GM19395 (cell line): ENCODE data around the gene SLC1A1.

Experiments
- ATAC-seq: cut with Tn5 transposase; IDR thresholded peaks from one replicate; pipeline ENCODE4 v1.9.1; 2021; ENCODE audit warnings: mild to moderate bottlenecking, moderate library complexity; ENCODE audit not compliant: unreplicated experiment

The SLC1A1 gene

DNA sequence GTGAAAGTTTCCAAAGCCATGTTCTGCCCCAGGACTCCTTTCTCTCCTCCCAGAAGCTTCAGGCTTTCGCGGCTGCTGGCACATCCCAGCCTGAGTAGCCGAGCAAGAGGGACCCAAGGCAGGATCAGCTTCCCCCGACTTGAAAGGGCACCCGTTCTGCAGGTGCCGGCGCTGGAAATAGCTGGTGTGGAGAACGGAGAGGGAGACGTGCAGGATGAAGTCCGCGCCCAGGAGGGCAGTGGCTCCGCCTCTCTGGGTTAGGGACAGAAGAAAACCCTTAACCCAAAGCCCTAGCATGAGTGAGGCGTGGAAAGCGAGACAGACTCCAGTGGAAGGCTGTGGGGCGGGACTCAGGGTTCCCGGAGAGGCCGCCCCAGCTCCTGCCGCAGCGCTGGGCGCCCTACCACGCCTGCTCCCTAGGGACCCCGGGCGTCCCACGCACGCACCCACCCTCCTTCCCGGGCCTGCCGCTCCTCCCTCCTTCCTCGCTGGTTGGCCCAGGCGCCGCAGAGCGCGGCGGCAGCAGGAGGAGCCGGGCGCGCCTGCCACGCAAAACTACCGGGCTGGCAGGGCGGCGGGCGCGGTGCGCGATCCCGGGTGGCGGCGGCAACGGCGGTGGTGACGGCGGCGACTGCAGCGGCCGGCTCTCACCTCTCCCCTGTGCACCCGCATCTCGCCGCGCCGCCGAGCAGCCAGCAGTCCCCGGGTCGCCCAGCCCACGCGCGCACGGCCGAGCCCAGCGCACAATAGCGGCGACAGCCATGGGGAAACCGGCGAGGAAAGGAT lies at the start of gene SLC1A1:
Gene SLC1A1, plus strand, starts transcription at position 550 of the 786 bp plus-strand sequence. Its CDS starts 212 bp downstream, at position 762.
- peak; percentile 69 for ATAC-seq

DNA sequence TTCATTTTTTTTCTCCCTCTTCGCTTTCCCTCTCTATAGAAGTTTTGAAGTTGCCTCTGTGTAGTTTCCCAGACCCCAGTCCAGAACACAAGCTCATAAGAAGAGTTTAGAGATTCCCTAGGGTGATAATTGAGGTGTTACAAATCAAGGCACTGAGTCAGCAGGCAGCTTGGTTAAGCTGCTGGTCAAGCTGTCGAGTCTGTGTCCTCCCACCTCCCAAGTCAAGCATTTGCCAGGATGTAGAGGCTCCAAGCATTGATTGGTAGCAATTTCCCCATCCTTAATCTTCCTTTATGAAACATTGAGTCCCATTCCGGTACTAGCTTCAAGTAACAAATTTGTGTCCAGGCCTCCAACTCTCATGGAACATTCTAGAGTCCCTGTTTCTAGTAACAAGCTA lies 47.5 kb upstream of the SLC1A1 start:
- ATAC-seq: no peak

DNA sequence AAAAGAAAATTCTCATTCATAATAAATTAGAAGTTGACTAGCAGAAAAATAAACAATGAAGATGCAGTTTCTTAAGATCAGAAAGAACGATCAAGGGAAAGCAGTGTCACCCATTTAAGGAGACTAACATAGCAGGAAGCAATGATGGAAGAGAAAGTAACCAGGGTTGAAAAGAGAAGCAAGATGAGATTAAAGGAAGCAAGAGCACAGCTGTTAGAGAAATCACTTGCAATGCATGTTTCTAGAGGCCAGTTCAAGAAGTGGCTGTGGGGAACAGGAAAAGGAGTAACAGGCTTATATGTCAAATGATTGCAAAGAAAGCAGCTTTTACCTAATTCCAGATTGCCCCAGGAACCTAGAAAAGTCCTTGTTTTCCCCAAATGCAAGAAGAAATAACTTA lies 46.8 kb upstream of the SLC1A1 start:
- ATAC-seq: peak; percentile 67

DNA sequence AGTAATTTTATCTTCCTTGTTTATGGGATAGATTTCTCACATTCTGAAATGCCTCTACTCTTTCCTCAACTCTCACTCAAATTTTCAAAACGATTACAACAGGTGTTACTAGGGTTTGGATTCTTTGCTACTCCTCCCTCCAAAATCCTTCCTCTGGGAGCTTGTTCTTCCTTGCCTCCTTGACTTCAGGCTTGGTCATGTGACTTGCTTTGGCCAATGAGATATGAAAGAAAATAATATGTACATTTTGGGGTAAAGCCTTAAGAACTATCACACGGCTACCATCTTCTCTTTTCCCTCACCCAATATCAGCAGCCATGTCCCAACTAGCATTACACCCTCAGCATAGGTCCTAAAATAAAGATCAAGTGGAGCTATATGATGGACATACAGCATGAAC lies 28.8 kb upstream of the SLC1A1 start:
- ATAC-seq: no peak

DNA sequence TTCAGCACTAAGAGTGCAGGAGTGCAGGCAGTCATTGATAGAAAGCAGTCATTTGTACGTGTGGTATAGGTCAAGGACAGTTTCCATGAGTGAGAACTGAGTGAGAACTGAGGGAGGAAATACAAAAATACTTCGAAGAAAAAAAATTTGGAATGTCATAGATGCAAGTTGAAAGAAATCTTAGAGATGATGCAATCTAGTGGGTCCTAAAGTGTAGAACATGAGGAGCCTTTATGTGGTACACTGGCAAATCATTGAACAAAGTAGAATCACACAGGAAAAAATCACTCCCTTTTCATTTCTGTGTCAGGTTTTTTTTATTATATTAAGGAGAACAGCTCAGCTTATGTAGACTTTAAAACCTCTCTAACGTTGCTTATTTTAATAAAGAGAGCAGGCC lies 26.4 kb upstream of the SLC1A1 start:
- no peak for ATAC-seq

DNA sequence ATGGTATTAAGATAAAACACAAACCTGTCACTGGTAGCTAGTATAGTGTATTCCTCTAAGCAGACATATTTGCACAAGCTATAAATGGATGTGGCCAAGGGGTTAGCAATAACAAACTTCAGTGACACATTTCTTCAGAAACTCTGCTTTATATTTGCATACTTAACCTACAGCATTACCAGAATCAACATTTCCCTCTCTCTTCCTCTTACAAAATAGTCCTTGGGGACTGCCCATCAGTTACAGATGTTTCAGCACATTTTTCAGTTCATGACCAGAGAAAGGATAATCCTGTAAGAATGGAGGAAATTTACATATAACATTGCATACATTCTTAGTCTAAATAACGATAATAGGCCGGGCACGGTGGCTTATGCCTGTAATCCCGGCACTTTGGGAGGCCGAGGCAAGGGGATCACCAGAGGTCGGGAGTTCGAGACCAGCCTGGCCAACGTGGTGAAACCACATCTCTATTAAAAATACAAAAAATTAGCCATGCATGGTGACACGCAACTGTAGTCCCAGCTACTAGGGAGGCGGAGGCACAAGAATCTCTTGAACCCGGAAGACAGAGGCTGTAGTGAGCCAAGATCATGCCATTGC lies 25.3 kb upstream of the SLC1A1 start:
- ATAC-seq: peak; percentile 95

DNA sequence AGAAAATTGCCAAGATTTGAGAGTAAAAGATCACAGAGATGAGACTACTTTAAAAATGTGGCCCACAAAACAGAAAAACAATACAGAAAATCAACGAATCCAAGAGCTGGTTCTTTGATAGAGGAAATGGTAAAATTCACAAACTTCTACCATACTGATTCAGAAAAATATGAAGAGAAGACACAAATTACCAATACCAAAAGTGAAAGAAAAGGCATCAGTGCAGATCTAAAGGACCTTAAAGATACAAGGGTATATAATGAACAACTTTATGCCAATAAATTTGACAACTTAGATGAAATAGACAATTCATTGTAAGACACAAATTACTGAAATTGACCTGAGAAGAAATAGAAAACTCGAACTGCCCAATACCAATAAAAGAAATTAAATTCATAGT lies 24.4 kb upstream of the SLC1A1 start:
- ATAC-seq: no peak

DNA sequence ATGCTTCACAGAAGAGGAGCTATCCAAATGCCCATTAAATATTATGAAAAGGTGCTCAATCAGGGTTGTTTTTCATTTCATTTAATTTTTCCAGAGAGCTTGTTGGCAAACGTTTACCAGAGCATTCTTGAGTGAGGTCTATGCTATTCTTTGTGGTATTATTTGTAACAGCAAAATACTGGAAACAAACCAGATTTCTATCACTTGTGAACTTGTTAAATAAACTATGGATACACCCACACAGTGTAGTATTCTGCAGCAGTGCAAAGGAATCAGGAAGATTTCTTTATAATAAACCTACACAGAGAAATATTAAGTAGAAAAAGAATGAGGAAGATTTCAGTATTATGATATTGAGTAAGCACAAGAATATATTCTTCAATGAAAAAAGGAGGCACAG lies 15.0 kb upstream of the SLC1A1 start:
- no peak for ATAC-seq

DNA sequence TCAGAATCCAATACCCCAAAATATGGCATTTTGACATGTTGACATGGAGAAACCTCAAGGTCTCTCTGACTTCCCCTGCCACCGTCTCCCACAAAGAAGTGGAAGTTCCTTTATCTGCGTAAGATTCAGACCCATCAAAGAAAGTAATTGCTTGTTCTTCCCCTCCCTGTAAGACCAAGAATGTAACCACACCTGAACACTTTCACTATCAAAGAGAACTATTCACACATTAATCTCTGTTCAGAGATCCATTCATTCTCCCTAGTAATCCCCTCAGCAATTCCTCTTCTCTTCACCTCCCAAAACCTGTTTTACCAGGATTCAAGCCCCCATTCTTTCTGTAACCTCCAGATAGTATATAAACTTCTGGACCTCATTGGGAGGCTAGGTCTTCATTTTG lies 4.1 kb upstream of the SLC1A1 start:
- ATAC-seq: peak; percentile 26

DNA sequence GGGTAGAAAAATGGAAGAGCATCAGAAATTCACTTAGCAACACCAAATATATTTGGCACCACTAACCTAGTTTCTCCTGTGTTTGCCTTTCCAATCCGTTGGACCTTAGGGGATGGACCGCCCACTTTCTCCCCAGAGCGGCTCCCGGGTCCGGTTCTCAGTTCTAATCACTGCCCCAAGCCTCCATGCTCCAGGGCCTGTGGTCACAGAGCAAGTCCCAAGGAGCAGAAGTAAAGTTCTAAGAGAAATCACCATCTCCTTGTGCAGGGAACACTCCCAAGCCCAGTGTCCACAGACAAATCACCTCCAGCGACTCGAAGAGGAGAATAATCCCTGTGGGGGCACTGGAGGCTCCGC lies 728 bp upstream of the SLC1A1 start:
- ATAC-seq: peak; percentile 13

DNA sequence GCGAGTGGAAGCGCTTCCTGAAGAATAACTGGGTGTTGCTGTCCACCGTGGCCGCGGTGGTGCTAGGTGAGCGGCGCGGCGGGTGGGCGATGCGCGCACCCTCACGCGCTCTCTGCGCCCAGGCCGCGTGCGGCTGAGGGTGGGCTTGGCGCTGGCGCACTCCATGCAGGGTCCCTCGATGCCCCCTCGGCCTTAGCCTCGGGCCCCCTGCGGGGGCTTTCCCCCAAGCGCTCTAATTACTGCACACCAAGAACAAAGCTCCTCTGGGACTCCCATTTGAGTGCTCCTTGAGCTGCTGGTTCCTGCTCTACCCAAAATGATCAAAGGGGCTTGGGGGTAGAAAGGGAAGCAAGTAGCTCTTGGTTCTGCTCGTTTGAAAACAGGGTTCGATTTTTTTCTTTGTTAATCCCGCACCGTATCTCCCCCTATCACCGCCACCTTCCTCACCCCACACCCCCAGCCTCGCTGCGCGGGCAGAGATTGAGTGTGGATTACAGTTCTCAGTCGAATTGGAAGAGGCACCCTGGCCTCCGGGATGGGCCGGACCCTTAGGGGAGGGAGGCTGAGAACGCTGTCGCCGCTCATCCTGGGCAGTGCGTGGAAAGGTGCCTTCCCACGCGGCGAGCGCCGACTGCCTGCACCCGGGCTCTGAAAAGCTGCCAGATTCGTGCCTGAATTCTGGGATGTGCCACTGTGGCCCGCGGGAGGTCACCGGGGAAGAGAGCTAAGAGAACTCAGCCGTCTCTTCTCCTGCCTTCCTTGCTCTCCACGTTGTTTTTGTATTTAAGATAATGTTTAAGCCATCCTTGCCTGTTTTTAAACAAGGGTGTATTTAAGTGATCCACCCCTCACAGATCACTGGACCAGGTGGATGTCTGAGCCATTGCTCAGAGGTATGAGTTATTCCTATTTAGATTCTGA lies 697 bp downstream of the SLC1A1 start:
- peak; percentile 21 for ATAC-seq

DNA sequence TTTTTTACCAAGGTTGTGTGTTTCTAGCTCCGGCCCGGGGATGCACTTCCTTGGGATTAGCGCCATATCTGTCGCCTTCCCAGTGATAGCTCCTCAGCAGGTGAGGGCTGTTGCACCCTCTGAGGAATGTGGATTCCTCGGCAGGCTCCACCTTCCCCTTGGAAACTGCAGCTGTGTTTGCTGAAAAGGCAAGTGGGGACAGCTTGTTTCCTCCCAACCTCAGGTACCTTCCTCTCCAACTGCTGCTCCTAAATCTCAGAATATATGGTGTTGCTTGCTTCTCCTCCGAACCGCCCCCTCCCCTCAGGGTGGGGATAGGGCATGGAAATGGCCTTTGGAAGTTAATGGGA lies 1.3 kb downstream of the SLC1A1 start:
- ATAC-seq: no peak

DNA sequence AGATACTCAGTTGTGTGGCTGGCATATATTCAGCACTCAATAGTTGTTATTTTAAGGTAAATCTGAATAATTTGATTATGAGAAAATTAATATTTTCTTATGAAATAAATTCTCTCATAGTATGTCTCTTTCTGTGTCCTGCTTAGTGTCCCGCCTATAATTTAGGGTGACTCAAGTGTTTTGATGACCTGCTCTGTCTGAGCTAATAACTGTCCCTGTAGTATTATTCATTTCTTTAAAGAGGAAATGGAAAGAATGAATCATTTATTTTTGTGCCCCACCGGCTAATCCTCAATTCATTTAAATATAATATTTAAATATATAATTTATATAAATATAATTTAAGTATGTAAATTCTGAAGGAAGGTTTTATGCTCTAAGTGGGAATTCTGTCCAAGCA lies 4.1 kb downstream of the SLC1A1 start:
- ATAC-seq: no peak

DNA sequence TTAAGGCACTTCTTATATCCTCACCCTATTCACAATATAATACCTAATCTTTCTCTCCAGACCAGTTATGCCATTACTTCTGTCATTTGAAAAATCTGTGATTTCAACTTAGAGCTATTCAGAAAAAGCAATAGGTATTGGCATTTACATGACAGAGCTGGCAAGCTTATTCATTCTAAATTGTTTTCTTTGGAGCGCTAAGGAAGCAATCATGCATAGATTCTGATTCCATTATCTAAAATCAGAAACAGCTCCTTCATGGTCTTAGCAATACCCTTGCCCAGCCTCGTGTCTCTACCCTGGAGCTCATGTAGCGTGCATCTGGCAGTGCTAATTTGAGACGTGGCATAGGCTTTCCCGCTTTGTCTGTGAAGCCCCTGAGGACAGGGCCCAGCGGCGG lies 4.5 kb downstream of the SLC1A1 start:
- ATAC-seq: no peak

DNA sequence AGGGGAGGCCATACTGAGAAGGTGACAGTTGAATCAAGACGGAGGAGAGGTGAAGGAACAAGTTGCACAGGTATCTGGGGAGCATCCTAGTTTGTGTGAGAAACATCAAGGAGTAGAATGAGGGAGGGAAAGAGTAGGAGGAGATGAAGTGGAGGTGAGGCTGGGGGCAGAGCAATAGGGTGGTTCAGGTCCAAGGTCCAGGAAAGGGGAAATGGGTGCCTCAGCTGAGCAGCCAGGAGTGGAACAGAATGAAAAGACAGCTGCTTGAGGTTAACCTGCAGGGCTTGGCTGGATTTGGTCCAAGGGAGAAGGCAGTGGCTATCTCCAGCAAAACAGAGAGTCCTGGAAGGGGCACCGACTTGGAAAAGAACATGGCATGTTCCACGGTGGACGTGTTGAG lies 5.3 kb downstream of the SLC1A1 start:
- ATAC-seq: no peak

DNA sequence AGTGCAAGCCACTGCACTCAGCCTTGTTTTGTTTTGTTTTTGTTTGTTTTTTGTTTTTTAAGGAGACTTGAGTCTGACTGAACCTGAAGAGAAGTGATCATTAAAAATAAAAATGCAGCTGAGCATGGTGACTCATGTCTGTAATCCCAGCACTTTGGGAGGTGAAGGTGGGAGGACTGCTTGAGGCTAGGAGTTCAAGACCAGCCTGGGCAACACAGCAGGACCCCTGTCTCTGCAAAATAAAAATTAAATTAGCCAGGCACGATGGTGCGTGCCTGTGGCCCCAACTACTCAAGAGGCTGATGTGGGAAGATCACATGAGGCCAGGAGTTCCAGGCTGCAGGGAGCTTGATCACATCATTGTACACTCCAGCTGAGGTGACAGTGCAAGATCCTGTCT lies 6.2 kb downstream of the SLC1A1 start:
- no peak for ATAC-seq

DNA sequence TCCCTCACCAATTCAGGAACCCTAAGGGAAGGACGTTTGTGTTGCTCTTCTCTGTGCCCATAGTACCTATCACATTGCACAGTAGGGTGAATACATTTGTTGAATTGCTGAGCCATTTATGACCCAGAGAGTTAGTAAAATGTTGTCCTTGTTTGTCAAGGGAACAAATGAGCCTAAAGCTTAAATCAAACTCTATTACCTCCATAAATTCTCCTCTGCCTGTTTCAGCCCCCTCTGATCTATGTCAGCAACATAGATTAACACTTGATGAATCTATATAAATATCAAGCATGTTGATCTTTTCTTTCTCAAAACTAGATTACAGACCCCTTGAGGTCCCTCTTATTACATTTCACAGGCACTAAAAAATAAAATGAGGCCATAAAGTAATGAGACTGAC lies 7.1 kb downstream of the SLC1A1 start:
- no peak for ATAC-seq

DNA sequence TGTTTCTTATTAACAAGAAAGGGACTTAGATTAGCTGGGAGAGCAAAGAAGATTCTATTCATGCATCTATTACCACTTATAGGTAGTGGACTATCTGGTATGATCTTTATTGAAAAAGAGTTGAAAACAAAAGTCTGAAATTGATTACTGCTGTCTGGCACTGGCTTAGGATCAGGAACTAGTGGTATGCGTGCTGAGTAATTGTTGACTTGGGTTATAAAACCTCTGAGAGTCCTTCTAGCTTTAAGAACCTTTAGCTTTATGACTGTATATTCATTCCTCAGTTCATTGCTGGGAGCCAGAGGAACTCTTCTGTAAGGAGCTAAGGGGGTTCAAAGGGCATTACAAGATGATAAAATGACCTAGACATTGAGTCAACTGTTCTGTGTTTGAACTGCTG lies 7.6 kb downstream of the SLC1A1 start:
- ATAC-seq: no peak

DNA sequence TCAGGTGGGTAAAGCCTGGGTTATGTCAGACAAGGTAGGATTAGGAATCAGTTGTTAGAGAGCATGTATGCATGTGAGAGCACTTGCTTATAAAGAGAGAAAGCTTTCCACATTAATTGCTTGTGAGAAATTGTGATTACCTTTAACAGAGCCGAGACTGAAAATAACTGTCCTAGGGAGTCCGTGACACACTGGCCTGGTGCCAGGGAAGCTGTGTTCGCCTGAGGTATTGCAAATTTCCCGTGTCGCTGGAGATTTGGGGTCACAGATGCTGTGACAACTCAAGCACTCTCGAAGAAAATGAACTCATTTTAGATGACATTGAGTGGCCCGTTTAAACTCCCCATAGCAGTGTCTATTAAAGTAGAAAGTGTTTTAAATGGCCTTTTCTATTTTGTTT lies 9.6 kb downstream of the SLC1A1 start:
- no peak for ATAC-seq

DNA sequence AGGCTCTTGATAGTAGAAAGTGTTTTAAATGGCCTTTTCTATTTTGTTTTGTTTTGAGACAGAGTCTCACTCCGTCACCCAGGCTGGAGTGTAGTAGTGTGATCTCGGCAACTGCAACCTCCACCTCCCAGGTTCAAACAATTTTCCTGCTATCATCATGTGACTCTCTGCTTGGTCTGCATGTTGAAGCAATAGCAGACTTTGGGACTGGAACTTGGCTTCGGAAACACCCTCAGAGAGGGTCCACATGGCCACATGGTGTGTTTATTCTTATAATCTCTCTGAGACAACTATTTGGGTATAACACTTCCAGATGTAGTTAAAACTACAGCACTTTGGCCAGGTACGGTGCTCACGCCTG lies 10.9 kb downstream of the SLC1A1 start:
- ATAC-seq: no peak

DNA sequence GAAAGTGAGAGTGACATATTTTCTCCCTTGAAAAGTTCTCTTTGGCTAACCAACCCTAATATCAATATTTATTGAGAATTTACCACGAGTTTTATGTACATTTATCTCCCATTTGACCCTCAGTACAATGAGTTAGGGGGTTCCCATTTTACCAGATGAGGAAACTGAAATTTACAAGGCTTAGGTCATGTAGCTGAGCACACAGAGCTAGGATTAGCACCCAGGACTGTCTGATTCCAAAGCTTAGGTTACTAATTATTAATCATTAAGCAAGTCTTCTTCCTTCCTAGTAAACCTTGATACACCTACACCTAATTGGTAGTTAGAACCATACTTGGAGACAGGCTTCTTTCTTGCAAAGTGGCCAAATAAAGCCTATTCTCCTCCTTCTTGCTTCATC lies 12.2 kb downstream of the SLC1A1 start:
- ATAC-seq: no peak

DNA sequence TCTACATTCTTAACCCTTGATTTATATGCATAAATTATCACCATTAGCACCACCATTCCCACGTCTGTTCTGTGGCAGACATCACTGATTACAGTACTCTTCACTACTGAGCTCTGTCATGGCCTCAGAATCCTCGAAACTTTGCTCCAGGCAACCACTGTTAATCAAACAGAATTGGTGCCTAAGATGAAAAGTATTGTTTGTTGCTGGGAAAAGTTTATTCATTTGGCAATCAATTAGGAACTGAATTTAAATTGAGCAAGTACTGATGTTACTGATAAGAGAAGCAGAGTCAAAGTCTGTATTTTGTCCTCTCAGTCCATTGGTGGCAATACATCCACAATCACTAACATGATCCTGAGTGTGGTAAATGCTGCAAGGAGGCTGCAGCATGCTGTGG lies 12.8 kb downstream of the SLC1A1 start:
- no peak for ATAC-seq
